COLO668 (cell line): ENCODE results near the gene MEIS2.

Experiments used
- DNase-seq: peaks from one replicate; lab custom pipeline; 2025; ENCODE audit not compliant: unreplicated experiment; lab: John Stamatoyannopoulos, UW

The MEIS2 gene

DNA sequence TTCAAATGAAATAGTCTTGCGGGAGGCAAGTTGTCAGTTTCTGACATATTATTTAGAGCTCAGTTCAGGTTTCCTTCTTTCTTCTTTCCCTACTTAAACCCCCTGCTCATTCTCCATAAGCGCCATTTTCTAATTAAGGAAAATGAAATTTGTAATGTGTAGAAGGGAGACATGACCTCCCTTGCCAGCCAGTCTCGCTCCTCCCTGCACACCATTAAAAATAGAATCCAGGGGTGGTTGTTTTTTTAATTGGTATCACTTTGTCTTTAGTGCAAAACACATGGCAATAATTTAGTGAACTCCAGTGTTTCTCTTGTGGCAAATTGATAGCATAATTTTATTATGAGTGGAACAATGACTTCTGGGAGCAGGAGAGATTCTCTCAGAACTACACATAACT lies 160.1 kb downstream of the MEIS2 start:
- DNase-seq: no peak

DNA sequence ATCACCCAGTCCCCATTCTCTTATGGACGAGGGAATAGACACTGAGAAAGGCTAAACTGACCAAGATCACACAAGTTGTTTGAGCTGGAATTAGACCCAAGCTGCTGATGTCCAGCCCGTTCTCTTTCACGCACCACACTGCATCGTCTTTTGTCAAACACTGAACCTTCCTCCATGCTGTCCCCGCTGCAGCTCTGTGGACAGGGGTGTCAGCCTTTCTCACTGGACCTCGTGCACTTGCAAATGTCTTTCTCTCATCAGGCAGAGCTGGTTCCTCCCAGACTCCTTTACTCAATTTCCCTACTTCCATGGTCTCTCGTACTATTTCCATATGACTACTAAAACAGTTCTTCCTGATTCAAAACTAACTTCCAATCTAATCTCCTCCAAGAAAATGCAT lies 161.6 kb downstream of the MEIS2 start:
- DNase-seq: no peak

DNA sequence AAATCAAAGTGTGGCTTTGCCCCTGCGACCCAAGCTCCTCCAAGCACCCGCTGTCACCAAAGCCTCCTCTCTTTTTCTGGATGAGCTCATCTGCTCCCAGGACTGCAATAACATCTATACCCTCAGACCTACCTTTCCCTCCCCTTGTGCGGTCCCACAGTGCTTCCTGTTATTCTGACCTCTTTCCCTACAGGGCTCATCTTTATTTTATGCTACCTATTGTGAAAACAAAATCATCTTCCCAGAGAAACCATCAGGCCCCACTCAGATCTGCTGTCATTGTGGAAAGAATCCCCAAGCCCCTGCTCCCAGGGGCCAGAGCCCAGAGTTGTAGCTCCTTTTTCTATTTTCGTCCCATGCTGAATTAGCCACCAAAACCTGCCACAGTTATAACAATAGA lies 162.2 kb downstream of the MEIS2 start:
- DNase-seq: no peak

DNA sequence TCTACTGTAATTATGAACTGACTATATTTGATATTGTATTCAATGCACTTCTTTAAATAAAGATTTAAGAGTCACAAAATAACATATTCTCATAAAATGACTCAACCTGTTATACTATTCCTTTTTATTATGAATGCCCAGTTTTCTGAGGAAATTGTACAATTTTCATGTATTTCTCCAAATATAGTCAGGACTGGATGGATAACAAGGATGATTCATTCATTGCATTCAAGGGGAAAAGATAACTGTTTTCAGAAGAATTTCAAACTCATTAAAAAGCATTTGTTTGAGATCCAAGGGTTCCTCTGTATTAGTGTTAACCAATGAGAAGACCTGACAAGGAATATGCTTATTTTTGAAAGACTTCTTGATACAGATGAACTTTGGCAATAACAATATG lies 163.7 kb downstream of the MEIS2 start:
- no peak for DNase-seq

DNA sequence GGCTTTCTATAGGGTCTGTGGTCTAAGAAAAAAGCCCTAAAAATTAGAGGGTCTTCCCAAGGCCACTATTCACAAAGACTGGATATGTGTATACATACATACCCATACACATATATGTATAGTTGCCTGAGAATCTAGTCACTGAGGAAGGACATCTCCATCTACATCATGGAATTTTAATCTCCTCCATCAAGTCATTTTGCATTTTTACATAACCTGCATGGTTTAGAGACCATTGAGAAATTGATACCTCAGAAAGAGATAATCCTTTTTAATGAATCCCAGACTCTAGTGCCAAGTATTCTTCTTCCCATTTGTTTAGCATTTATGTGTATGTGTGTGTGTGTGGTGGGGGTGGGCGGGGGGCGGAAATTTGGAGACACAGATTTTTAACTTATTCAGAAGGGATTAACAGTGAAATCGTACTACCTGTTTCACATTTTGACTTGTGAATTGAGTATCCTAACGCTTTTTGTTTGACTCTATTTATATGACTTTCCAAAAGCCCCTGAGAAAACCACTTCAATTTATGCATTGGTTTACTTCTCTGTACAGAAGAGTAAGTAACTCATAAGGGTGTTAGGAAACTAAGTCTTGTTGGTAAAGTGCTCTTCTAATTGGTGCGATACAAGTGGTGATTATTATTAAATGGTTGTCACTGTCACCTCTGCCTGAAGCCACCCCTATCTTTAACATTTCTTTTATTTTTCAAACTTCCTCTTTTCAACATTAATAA lies 166.9 kb downstream of the MEIS2 start:
- no peak for DNase-seq

DNA sequence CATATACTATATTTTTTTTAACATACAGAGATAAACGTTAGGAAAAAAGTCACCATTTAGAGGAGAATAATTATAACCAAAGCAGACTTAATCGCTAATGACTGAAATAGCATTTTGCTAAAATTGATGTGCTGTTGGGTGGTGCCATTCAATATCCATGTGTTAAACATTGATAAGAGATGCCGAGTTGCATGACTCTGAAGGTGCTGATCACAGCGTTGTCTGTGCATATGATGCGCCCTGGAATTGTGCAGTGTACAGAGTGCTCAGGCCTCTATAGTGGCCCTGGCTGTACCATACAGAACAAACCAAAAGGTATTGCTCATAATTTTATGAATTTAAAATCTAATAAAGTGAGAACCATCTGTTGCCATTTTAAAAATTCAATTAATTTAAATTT lies 168.3 kb downstream of the MEIS2 start:
- DNase-seq: no peak

DNA sequence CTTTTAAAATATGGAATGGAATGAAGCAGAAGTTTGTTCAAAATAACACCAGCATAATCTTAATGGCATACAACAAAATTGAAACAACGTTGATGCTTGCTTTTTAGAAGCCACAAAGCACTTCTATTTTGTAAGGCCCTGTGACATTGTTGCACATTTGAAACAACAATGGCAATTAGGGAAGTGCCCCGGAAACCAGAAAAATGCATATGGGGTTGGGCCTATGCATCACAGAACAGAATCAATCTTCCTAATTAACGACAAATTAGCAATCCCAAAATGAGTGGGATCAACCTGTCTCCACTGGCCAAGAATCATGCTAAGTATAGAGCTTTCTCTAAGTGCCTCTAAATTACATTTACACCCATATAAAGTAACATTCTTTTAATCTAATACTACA lies 168.9 kb downstream of the MEIS2 start:
- DNase-seq: no peak

DNA sequence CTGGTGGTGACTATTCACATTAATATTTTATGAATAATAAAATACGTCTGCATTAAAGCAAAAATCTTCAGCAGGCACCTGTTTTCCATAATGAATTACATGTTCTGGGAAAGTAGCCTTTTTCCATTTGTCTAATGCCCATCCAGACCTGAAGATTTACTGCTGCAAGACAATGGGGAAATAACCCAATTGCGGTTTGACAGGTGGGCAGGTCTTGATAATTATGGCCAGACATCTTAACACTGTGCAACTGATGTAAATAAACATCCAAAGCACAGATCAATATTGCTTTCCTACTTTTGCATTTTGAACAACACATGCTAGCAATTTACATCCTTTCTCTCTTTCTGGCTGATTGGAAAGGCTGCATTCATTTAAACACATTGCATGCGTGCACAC lies 173.9 kb downstream of the MEIS2 start:
- no peak for DNase-seq

DNA sequence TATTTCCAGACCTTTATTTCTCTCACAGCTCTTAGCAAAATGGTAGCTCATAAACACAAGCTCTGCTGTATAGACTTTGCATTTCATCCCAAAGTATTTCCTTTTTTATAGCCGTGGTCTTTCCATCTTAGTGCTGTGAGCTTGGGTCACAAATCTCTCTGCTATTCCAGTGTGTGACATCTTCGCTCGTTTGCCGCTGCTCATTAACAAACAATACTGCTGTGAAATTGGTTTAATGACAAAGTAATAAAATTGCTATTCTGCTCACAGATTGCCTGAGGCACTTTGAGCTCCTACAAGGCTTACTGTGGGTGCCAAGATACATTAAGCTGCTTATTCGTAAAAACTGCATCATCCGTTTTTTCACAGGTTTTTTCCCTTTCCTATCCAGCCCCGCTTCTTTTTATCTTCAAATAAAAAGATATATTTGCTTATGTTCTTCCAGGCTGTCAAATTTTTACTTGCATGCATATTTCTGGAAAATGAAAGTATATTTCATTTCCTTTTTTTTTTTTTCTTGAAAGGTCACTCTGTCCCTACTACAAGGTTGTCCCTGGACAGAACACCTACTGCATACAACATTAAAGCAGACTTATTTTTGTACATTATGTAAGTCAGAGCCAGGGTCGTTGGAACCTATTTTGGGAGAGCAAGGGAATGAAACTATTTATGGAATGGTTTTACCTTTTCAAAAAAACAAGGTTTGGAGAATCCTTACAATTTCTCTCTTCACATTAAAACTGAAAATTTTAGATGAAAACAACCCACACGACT lies 174.5 kb downstream of the MEIS2 start:
- no peak for DNase-seq

DNA sequence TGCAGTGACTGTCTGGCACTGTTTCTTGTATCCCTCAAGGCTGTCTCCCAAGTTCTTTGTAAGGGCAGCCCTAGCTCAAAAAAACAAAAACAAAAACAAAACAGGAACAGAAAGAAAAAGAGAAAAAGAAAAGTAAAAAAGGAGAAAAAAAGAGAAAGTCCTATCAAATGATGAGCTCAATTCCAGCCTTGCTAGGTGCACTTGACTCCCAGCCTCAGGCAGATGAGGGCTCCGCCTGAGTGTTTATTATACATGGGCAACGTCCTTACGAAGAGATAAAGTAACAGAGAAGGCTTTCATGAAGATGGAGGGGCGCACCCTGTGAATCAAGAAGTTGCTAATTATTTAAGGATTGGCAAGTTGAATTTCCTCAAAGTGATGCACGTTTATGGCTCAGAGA lies 175.3 kb downstream of the MEIS2 start:
- no peak for DNase-seq

DNA sequence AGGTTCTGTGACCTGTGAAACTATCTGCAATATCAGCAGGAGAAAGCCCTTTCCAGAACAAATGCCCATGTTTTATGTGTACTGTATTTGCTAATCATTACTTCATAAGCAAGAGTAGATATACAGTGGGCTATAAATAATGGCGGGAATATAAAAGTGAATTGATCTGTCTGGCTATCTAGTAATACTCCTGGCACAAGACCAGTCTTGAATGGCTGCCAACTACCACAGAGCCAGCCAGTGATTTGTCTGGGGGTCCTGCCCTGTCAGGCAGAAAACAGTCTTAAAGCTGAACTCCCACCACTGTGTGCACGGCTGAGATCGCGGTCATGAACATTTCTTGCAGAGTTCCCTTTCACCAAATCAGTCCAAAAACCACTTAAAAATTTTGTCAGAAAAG lies 176.3 kb downstream of the MEIS2 start:
- no peak for DNase-seq

DNA sequence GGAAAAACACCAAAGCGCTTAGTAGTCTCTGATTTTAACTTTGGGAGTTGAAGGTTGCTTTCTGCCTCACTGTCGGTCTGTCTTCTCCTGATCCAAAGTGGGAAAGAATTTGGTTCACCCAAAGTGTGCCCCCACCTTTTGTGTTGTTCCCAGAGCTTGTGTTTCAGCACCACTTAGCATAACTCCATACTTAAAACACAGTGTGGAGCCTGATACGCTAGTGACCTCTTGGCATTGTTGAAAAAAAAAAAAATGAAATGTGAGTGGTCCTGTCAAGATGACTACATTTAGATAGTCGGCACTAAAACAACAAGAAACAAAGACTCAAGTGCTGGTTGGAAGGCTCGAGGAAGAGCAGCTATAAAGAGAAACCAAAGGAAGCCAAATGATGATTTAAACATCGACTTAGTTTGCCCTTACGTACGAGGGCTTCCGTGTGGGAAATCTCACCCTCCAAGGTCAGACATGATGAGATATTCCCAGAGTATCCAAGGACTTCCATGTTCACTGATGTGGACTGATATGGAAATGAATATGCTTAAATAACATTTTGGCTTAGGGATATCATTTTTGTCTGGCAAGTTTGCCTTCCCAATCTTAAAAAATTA lies 178.8 kb downstream of the MEIS2 start:
- DNase-seq: no peak

DNA sequence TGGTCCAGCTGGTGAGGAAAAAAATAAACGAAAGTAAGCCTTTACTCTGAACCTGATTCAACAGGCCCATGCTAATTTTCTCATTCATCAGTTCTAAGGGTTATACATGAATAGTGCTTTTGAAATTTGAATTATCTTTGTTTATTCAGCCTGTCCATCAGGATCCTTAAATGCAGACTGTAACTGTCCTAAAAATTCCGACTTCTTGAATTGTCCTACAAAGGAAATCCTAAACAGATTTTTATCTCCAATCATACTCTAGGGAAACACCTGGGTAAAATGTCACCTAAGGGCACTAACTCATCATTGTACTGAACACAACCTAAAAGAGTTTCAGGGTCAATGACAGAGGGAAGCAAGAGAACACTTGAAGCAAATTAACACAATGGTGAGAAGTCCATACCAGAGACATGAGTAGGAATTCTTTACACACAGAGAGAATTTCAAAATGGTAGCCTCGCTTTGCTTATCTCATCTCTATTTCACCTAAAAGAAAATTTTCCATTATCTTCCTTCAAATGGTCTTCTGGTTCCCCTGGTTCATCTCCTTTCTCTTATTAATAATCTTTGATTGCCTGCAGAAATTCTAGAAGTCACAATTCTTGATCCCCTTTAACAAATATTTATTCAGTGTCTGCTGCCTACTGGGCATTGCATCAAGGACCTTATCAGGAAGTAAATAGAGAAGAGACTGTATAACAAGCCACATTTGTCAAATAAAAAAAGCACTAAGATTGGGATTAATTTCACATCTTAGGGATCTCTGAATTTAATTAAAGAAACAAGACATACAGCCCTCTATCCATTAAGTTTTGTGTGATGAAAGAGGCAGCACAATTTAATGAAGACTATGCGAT lies 182.7 kb downstream of the MEIS2 start:
- DNase-seq: no peak

DNA sequence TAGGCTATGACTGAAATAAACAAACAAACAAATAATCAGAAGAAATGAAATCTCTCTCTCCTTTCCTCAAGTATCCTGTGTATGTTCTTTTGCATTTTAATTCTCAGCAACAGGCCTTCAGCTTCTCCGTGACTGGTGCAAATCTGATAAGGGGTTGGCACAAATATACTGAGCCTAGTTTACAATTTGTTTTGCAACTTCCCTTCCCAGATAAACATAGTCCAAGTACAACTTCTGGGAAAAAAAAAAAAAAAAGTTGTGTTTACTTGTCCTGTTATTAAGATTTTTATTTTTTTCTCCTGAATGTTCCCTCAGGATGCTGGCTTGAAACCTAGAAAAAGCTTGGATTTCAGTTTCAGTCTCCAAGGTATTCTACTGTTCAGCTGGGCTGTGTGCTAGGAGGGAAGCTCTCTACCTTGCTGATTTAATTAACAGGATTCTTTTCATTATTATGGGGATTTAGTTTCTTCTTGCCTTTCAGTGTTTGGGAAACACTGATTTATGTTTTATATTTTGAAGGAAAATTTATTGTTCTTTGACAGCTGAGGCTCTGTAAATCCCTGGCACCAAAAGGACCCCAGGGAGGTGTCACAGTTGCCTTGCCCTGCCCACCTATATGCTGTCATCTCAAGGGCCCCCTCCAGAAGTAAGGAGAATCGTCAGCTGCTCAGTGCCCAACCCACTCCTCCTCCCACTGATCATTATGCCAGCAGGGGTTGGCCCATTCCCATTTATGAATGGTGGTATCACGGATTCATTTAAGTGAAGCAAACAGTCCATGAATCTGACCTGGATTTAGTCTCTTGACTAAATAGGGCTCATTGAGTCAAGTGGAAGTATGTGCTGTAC lies 185.2 kb downstream of the MEIS2 start:
- no peak for DNase-seq

DNA sequence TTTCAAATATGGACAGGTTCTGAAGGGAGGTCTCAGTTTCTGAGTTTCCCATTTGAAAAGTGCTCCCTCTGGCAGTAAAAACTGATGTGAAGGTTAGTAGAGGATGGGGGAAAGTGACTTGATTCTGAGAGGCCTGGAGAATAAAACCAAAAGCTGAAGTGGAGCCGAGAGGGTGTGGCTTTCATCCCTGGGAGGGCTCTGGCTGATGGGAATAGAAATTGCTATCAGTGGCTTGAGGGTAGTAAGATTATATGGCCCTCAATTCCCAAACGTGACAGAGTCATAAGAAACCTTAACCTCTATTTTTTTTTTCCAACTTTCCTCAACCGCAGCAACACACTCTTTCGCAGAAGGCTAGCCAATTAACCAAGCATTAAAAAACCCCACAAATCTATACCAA lies 185.9 kb downstream of the MEIS2 start:
- DNase-seq: no peak

DNA sequence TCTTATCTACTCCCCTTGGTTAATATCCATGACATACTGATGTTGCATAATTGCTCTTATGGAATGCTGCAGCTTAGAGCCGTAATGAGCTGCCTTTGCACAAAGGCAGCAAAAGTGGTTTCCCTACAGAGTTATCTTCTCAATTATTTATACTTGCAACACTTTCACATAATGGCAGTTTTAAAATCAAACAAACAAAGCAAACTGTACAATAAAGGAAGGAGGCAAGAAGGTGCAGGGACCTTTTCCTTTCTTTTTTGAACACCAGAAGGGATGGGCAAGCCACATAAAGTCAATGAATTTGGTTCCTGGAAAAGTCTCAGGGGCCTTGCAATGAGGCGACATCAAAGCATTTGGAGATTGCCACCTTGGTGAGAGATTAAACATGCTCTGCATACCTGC lies 188.0 kb downstream of the MEIS2 start:
- no peak for DNase-seq

DNA sequence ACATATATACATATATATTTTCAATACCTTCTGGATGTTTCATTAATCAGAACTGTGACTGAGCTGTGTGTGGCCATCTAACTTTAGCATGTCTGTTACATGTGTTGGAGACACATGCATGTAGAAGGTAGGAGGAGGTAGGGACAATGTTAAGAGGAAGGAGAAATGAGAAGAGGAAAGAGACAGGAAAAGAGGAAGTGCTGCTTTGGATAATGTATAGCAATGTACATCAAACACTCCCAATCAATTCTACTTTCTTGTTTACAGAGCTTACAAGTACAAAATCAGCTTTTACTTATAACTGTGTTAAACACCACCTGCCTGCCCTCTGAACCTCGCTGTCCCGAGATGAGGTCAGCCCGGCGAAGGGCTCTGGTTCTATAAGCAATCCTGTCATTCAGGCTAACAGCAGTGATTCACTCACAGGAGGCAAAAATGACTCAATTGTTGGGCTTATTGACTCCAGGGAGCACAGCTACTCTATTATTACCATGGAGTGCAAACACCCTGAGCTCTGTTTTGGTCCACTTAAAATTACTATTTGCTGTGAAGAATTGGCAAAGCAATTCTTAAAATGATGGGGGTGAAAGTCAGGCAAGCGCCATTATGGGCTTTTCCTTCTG lies 188.9 kb downstream of the MEIS2 start:
- peak; percentile 7 for DNase-seq

DNA sequence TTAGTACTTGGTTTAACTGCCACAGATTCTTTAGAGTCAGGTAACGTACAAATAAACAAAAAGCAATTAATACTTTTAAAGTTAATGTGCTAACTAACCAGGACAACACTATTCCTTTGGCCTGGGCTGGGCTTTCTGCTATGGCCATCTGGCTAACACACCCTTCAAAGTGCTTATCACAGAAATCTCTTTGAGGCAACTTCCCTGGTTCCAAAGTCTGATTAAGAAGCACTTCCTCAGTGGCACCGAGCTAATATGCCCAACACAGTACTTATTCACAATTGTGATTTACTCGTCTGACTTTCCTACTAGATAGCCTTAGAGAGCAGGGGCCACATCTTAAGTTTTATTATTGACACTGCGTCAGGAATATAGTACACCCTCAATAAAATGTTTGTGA lies 191.4 kb downstream of the MEIS2 start:
- DNase-seq: no peak

DNA sequence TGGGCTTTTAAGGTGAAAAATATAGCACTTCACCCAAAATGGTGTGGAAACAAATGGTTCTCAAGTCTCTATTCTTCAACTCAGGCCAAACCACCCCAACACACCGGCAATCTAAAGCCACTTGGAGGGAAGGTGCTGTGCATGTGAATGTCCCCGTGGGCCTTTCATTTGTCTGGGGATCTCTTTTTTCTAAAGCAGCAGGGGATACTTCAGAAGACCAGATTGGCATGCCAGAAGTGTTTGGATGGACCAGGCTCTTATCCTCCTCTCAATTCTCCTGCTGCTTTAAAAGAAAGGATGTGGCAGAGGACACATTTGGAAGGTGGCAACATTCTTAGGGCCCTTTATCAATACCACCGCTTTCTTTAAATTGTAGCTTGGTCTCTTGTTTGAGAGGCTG lies 193.1 kb downstream of the MEIS2 start:
- no peak for DNase-seq

DNA sequence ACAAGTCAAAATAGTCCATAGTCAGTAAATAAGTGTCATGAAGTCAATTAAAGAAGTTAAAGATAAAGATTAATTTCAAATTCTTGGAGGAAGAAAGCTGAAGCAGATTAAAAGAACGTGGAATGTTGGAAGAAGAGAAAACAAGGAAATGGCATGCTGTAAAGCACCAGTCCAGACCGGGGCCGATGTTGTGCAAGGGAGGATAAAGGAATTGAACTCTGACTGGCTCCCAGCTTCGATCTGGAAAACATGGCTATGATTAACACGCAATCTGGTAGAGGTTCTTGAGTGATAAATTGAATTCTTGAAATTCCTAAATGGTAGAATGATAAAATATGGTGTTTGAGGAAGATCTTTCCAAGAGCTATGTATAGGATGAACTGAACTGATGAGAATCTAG lies 194.4 kb downstream of the MEIS2 start:
- no peak for DNase-seq
